CD4-positive, alpha-beta T cell treated with Interleukin-6 for 4 hours (primary cell): Measurements from ENCODE around the gene SLAMF7.

Source experiments
- DNase-seq: peaks from one replicate; pipeline ENCODE4 v3.0.0-alpha.2; 2020; ENCODE audit warnings: mixed read lengths

The SLAMF7 gene

DNA sequence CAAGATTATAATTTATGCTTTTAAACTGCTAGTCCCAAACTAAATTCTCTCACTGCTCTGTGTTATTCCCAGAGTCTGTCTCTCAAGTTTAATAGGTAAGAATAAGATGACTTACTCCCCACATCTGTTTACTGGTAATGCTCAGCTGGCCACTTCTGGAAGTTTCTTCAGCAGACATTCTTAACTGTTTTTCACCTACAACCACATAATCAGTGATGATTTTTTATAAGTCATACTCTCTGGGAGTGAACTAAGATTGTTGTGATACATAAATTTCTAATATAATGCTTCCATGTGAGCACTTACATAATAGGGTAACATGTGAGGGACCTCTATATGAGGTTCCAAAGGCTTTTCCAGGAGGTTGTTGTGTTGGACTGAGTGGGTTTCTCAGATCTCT lies 8.7 kb downstream of the SLAMF7 start:
- DNase-seq: no peak

GRCh38 chr1:160748181-160748877 lies 9.3 kb downstream of the SLAMF7 start:
- no peak for DNase-seq

DNA sequence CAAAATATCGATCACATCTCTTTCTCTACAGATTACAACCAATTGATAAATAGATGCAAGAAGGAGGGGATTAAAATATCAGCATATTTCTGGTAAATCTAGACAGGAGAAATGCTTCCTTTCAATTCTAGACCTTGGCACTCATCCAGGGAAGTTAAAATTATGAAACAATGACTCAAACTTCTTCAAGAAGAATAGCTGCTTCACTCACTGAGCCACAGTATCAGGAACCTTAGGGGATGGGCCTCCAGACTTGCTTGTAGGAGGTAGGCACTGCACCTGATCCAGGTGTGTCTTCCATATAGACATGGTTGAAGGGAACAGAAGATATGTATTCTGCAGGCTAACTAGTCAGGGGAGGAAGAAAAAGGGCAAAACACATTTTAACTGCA lies 9.8 kb downstream of the SLAMF7 start:
- no peak for DNase-seq

GRCh38 chr1:160750608-160751007 lies 11.6 kb downstream of the SLAMF7 start:
- DNase-seq: no peak

DNA sequence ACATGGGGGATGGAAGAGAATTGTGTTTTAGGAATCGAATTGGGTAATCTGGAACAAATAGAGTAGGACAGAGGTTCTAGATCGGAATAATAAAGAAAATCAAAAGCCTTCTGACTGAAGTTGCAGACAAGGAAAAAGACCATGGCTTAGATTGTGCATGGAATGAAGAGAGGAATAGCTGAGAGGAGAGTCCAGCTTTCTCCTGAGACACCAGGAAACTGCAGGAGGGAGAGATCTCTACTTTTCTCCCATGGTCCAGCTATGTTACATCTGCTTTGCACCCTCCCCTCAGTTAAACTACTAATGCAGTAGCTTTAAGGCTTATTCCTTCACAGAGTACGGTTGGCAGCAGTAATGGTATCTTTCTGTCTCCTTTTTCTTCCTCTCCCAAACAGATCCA lies 13.4 kb downstream of the SLAMF7 start:
- no peak for DNase-seq

- no peak for DNase-seq
These were observed 13.9 kb downstream of the SLAMF7 start for GRCh38 chr1:160752924-160753323.

DNA sequence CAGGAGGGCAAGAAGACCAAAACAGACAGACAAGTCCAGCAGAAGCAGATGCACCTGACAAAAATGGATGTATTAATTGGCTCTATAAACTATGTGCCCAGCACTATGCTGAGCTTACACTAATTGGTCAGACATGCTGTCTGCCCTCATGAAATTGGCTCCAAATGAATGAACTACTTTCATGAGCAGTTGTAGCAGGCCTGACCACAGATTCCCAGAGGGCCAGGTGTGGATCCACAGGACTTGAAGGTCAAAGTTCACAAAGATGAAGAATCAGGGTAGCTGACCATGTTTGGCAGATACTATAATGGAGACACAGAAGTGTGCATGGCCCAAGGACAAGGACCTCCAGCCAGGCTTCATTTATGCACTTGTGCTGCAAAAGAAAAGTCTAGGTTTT lies 14.5 kb downstream of the SLAMF7 start:
- DNase-seq: no peak

DNA sequence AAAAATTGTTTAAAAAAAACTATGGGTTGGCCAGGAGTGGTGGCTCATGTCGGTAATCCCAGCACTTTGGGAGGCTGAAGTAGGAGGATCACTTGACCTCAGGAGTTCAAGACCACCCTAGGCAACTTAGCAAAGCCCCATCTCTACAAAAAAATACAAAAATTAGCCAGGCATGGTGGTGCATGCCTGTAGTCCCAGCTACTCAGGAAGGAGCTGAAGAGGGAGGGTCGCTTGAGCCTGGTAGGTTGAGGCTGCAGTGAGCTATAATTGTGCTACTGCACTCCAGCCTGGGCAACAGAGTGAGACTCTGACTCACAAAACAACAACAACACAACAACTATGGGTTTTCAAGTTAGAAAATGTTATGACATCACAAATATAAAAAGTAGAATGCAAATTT lies 16.4 kb downstream of the SLAMF7 start:
- no peak for DNase-seq

- DNase-seq: peak; percentile 14
These were observed 17.1 kb downstream of the SLAMF7 start for GRCh38 chr1:160755911-160756848.

DNA sequence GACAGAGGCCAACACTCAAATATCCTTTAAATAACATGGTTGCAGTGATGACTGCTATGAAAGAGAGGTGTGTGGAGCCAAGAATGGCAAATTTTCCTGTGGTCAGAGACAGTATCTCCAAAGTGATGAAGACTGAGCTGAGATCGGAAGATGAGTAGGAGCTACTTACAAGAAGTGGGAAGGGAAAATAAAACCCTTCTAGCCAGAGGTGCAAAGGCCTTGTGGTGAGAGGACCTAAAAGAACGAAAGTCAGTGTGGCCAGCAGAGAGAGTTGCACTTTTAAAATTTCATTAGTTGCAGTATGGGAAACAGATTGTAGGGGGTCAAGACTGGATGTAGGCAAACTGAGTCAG lies 17.8 kb downstream of the SLAMF7 start:
- no peak for DNase-seq

DNA sequence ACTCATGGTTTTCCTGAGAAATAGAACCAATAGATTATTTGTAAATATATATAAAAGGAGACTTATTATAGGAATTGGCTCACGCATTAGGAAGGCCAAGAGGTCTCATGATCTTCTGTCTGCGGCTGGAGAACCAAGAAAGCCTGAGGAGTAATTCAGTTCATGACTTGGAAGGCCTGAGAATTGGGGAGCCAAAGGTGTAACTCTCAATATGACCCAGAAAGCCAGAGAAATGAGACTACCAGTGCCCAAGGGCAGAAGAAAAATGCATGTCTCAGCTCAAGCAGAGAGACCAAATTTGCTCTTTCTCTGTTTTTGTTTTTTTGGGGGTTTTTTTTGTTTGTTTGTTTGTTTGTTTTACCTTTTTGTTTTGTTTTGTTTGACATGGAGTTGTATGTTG lies 19.5 kb downstream of the SLAMF7 start:
- DNase-seq: no peak

GRCh38 chr1:160759740-160760139 lies 20.7 kb downstream of the SLAMF7 start:
- no peak for DNase-seq

DNA sequence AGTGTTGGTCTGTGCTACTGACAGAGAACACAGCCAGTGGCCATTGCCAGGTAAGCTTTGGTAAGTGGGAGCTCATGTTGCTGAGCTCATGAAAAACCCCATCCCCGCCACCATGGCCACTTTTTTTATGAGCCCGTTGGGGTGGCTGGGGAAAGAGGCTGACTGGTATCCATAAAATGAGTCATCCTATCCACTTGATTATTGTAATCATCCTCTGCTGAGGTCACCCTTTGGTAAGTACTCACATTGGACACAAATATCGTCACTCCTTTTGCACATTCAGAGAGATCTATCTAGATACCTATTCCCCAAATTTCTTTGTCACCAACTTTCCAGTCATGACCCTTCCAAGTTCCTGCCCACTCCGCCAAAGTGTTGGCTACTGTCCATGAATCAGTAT lies 22.0 kb downstream of the SLAMF7 start:
- no peak for DNase-seq

DNA sequence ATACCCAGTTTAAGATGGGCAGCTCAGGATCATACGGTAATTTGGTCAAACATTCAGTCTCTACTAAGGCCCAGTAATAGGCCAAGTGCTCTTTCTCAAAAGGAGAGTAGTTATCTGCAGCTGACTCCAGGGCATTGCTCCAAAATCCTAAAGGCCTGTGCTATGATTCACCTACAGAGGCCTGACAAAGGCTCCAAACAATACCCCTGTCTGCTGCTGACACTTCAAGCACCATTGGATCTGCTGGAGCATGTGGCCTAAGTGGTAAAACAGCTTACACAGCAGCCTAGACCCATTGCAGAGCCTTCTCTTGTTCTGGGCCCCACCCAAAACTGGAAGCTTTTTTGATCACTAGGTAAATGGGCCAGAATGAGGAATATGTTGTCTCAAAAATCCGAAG lies 22.8 kb downstream of the SLAMF7 start:
- no peak for DNase-seq

DNA sequence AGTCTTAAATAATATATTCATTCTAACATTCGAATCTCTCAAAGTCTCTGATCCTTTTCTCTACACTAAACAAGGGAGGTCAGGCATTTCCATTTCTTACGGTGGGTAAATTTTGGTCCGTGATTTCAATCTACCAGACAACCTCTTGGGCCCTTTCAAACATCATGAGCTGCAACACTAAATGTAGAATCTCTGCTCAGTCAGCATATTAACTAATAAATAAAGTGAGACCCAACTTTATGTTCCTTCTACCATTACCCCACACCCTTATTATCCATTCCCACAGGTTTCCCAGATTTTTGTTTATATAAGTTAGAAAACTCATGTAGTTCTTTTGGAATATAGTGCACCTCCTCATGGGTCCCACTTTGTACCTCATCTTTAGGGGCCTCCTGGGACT lies 24.9 kb downstream of the SLAMF7 start:
- DNase-seq: no peak

GRCh38 chr1:160767395-160768294 lies 28.6 kb downstream of the SLAMF7 start:
- peak; percentile 23 for DNase-seq

DNA sequence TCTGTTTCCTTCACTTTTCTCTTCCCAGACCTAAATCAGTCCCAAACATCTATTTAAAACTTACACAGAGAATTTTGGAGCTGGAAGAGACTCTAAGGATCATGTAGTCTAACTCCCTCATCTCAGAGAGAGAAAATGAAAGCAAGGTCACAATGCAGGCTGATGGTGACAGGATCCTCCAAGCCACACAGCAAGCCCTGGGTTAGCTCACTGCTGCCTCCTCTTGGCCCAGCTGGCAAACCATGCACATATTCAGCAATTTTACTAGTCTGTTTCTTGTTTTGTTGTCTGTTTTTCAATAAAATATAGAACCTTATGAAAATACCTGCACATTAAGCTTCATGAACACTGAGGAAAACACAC lies 29.2 kb downstream of the SLAMF7 start:
- peak; percentile 89 for DNase-seq

DNA sequence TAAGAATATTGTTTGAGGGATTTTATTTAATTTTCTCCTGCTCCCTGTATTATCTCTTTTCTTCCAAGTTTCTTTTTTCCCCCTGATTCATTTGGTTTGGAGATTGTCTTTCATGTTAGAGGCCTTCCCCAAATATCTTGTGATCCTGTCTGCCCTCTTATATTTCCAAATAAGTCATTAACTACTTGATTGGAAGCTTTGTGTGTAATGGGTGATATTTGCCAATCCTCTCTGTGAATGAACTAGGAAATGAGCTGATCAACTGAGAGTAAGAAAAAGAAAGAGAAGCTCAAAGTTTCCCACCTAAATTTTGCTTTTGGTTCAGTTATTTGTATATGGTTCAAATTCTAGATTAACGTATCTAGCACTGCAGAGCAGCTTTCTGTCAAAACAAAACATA lies 33.3 kb downstream of the SLAMF7 start:
- no peak for DNase-seq

GRCh38 chr1:160773093-160773492 lies 34.0 kb downstream of the SLAMF7 start:
- no peak for DNase-seq

DNA sequence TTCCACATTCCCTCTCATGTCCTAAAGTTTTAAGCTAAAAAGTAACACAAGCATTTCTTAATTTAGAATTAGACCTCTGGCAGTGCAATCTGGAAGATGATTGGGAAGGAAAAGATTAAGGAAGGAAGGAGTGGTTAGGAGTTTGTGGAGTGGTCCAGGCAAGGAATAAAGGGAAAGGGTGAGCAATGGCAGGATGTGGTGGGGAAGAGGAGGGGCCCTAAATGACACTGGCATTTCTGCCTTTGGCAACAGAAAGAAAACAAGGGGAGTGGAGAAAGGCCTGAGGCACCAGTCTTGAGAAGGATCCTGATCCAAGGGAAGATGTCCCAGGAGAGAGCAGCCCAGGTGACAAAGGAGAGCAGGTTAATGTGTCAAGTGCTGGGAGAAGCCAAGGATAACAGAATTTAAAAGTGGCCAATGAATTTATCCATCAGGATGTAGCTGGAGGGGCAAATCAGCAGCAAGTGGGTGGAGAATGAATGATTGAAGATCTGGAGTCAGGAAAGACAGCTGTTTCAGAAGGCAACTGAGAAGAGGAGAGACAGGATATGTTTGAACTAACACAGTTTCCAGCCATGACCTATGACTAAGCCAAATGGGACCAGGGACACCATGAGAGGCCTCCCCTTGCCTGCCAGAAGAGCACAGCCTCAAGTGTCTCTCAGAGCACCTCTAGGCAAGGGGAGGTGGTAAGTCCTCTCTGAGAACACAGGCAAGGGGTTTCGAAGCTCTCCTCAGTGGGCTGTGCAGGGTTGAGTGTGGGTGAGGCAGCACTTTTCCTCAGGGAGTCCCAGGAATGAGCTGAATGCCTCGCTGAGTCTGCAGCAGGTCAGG lies 36.1 kb downstream of the SLAMF7 start:
- no peak for DNase-seq

DNA sequence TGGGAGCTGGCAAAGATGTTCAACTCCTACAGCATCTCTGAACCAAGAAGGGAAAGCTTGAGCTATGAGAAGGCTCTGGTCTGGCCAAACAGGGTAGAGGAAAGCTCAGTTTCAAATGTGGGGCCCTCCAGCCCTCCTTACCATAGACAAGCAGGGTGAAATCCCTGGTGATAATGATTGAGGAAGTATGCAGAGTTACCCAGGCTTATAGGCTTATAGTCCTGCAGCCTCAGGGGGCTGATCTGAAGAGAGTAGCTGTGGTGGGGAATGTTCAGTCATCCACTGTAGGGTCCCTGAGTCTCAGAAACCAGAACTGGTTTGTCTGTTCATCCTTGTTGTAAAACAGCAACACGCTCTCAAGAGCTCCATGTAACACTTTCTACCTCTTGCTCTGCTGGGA lies 37.1 kb downstream of the SLAMF7 start:
- no peak for DNase-seq

GRCh38 chr1:160777486-160778089 lies 38.5 kb downstream of the SLAMF7 start:
- peak; percentile 66 for DNase-seq
